GM21381 (cell line): ENCODE results near the gene SLC25A30.

Experiments
- ATAC-seq: cut with Tn5 transposase; IDR thresholded peaks from one replicate; pipeline ENCODE4 v1.9.1; 2021; ENCODE audit warnings: mild to moderate bottlenecking, moderate library complexity; ENCODE audit not compliant: unreplicated experiment

The SLC25A30 gene

GRCh38 chr13:45417790-45418534 lies at the start of gene SLC25A30:
TSS of gene SLC25A30 (minus strand) at chr13:45418373. CDS start at chr13:45411425, 6,948 bp downstream.
- peak; percentile 90 for ATAC-seq

DNA sequence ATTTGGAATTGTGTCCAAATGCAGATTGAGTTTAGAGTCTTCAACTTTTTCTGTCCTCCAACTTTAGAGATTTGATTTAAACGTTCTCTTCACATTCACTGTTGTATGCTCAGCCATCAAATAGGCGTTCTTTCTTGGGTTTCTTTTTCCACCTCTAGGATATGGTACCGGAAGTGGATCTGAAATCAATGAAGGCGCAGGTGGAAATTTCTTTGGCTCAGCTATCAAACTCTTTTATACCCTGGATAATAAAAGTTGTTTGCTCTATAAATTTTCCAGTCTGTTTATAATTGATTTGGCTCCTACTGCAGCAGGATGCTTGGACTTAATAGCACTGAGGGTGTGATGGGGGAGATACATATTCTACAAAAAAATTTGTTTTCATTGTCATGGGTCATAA lies 48.2 kb upstream of the SLC25A30 start:
- no peak for ATAC-seq

DNA sequence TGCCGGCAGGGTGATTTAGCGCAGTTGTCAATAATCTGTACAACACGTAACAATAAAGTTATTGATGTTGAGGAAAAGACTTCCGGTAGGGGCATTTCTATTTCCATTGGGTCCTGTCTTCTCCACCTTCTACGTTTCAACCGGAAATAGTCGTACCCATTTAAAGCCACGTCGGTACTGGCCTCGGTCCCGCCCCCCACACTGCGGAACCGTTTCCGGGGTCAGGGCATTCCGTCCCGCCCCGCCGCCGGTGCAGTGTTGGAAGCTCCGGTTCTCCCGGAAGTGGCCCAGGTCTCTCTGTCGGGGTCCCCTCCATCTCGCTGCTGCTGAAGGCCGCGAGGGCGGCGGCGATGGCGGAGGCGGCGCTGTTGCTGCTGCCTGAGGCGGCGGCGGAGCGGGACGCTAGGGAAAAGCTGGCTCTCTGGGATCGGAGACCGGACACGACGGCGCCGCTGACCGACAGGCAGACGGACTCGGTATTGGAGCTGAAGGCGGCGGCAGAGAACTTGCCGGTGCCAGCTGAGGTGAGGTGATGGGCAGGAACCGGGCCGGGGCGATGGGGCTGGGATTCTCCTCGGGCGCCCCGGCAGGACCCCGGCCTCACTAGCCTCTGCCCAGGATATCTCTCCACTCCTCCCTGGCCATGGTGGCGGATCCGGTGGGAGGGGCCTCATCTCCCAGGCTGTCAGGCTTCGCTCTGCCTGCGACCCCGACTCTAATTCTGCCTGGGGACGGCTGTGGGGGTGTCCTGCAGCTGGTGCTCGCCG lies 46.7 kb upstream of the SLC25A30 start, which contains the start of gene COG3:
Gene COG3 (plus strand): TSS at position 253 of the 767 bp plus-strand sequence. CDS start 98 bp downstream, at position 351.
- ATAC-seq = peak; percentile 95

DNA sequence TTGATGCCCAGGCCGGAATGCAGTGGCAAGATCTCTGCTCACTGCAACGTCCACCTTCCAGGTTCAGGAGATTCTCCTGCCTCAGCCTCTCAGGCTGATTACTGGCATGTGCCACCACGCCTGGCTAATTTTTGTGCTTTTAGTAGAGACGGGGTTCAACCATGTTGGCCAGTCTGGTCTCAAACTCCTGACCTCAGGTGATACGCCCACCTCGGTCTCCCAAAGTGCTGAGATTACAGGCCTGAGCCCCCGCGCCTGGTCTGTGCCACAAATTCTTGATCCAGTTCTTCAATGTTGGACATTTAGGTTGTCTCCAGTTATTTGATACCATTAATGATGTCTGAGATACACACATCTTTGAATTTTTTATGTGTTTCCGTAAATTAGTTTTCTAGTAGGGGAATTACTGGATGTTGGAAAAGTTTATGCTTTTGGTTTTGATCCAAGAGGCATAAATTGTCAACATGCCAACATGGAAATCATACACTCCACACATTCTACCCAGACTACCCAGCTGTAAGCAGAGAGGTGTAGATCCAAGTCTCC lies 46.0 kb upstream of the SLC25A30 start:
- ATAC-seq = no peak

DNA sequence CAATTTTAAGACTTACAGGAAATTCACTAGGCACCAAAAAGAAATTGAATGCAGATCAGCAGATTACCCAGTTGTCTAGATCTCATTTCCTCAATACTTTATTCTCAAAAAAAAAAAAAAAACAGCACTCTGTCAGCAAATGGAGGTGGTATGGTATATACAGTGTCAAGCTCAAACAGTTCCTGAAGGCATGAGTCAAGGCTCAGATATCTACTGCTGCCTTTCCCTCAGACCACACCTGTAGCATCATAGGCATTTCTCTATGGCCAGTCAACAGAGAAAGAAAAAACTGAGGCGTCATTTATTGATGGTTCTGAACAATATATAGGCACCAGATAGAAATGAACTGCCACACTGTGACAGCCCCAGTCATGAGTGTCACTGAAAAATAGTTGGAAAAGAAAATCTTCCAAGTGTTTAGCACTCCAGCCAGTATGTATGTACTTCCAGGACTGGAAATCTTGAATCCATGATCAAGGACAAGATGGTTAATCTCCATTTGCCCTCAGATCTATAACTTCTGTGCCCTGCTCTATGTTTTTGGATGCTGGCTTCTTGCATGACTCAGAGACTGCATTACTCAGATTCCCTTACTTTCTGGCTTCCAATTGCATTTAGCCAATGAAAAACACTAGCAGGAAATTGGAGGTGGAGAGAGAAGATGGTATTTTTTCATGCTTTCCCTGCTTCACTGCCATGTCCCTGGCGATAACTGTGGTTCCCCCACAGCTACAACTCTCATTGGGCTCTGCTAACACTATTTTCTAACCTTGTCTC lies 38.2 kb upstream of the SLC25A30 start:
- no peak for ATAC-seq

DNA sequence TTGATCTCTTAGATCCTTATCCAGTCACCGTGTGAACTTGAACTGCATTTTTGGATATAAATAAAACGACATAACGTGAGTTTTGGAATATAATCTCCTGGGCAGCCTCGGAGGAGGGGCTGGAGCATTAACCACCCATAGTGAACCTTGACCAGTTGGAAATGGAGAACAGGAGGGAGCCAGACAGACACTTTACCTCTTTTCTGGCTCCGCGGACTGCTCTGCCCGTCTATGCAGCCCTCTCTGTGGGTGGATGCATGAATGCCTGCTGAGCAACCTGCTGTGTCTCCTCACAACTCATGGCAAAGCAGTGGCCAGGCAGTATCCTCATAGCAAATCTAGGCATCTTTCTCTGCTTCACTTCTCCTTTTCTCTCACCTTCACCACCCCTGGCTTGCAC lies 36.0 kb upstream of the SLC25A30 start:
- ATAC-seq = no peak

DNA sequence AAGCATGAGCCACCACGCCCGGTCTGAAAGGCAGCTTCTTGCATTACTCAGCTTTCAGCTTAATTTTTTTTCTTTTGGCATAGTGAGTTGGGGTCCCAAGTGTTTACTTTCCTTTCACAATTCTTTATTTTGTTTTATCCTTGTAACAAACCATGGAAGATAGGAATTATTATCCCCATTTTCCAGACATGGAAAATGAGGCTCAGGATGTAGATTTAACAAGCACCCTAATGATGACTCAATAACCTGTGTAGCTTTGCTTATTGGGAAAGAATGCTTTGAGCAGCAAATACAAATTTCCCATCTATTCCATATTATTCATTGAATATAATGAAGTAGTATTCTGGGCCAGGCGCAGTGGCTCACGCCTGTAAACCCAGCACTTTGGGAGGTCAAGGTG lies 33.1 kb upstream of the SLC25A30 start:
- ATAC-seq = no peak

GRCh38 chr13:45448965-45449559 lies 30.9 kb upstream of the SLC25A30 start:
- ATAC-seq = no peak

GRCh38 chr13:45447050-45447661 lies 29.0 kb upstream of the SLC25A30 start:
- no peak for ATAC-seq

GRCh38 chr13:45446181-45446580 lies 28.0 kb upstream of the SLC25A30 start:
- ATAC-seq = no peak

DNA sequence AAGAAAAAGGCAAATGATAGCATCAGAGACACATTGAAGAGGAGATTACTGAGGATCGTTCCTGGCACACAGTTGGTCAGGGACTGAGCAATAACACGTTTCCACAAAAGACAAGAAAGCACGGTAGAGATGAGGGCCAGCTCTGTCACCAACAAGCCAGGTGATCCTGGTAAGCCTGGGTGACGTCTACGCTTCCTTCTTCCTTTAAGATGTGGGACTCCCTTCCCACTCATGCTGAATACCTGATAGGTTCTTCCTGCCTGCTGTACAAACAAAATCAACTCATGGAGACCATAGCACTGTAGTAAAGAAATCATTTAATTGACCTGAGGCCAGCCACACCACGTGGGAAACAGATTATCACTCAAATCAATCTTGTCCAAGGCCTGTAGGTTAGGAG lies 26.9 kb upstream of the SLC25A30 start:
- ATAC-seq = no peak

- ATAC-seq = peak; percentile 49
Measured at GRCh38 chr13:45441633-45442032, 23.5 kb upstream of the SLC25A30 start.

DNA sequence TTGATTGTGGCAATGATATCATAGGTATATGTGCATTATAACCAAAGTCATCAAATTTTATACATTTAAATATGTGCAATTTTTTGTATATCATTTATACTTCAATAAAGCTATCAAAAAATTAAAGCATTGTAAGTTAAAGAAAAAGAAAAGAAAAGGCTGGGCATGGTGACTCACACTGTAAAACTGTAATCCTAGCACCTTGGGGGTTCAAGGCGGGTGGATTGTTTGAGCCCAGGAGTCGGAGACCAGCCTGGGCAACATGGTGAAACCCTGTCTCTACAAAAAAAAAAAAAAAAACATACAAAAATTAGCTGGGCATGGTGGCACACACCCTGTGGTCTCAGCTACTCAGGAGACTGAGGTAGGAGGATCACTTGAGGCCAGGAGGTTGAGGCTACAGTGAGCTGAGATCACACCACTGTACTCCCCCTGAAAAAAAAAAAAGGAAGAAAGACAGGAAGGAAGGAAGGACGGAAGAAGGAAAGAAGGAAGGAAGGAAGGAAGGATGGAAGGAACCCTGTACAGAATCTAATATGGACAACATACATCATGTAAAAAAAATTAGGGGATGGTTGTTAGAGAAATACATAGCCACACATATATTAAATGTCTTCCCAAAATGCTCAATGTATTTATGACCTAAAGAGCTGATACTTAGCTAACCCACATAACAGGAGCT lies 21.7 kb upstream of the SLC25A30 start:
- no peak for ATAC-seq

DNA sequence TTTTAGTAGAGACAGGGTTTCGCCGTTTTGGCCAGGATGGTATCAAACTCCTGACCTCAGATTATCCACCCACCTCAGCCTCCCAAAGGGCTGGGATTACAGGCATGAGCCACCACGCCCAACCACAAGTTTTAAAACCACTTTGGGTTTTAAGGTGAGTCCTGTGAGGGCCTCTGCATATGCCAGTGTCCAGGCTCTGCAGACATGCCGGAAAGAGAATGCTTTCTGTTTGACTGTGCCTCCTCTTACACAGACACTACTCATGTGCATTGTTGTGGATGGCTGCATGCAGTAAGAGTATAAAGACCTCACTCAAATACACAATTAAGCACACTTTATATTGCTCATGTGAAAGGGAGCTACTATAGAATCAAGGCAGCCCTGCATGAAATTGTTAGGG lies 20.8 kb upstream of the SLC25A30 start:
- no peak for ATAC-seq

DNA sequence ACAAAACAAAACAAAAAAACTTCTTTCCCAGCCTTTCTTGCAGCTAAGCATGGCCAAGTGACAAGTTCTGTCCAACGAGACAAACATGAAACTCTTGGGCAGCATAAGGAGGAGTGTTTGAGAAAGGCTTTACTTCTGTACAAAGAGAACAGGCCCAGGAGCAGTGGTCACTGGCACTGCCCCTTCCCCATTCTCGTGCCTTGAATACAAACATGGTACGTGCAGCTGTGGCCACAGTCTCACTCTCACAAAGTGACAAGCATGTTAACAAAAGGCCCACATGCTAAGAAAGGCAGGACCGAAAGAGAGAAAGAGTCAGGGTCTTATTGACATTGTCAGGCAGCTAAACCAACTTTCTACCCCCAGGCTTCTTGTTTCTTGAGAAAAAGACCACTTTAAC lies 19.8 kb upstream of the SLC25A30 start:
- no peak for ATAC-seq

DNA sequence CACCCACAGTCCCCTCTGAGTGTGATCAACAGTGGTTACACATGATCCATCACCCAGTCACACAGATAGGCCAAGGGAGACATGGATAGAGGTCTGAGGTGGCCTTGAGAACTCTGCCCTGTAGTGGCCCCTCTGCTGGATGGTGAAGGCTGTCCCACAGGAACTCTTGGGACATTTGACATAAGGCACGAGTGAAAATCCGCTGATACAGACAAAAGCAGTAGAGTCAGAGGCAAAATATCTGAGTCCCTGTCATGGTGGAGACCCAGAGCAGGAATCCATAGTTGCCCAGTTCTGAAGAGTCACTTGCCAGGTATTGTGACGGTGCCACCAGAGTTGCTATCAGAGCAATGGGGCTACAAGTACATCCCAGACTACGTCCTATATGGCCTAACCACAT lies 18.8 kb upstream of the SLC25A30 start:
- no peak for ATAC-seq

DNA sequence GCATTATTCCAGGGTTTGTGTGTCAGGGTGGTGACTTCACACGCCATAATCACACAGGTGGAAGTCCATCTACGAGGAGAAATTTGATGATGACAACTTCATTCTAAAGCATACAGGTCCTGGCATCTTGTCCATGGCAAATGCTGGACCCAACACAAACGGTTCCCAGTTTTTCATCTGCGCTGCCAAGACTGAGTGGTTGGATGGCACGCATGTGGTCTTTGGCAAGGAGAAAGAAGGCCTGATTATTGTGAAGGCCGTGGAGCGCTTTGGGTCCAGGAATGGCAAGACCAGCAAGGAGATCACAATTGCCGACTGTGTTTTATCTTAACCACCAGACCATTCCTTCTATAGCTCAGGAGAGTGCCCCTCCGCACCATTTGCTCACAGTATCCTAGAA lies 18.2 kb upstream of the SLC25A30 start:
- no peak for ATAC-seq

DNA sequence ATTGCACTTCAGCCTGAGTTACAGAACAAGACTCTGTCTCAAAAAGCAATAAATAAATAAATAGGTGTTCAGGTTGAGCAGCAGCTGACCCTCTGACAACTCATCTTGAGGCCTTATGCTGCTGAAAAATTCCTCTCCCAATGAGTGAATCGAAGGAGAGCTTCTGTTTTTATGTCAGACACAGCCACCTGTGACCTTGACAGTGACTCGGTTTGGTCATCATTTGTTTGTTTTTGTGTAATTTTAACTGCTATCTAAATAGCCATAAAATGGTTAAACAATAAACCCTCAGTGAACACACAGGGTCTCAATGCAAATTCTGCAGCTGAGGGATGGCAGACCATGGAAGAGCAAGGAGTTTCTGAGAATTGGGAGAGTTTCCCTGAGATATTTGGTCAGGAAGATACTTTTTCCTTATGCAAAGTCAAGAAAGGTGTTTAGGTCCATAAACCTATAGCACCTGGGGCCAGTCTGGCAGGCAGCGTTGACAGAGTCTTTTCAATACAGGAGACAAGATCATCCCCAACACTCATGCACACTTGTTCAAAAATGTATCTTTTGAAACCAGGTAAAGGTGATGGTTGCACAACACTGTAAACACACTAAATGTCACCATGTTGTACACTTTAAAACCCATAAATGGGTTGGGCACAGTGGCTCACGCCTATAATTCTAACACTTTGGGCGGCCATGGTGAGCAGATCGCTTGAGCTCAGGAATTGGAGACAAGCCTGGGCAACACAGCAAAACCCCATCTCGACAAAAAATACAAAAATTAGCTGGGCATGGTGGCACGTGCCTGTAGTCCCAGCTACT lies 16.6 kb upstream of the SLC25A30 start:
- no peak for ATAC-seq

DNA sequence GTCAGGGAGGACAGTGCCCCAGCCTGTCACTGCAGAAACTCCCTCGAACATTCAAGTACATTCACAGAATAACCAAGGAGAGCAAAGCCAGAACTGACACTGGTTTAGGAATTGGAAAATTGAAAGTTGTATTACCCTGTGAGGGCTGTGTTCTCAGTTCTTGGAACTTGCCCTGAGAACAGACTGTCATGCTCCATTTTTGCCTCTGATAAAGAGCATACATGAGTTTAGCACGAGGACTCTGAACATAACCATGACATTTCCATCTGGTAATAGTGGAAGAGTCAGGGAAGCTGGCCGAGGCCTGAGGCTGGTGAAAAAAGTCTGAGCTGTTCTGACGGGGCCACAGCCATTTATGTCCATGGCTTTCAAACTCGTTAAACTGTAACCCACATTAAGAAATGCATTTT lies 15.2 kb upstream of the SLC25A30 start:
- ATAC-seq = no peak
